ENCODE measurements around the gene ZNFX1. TPM values are rescaled to one million over a fixed set of nuclear protein-coding genes. Genes with fewer than 3 reads are reported as not detected.

Gene ZNFX1
- total and polyA plus RNA-seq, 3 donors from 2014 or later = 31.6 to 39.9 (median 37.2) TPM

- TF ChIP-seq POLR2A (IDR thresholded peaks at IDR 0.05) (no peak), CTCF (IDR thresholded peaks at IDR 0.05) (no peak)
- Histone ChIP-seq H3K27me3 (no peaks in the 10 kb centered on the region), H3K4me3 (no peak overlapping the region), H3K4me1 (no peaks in the 10 kb centered on the region), H3K27ac (no peak overlapping the region), H3K36me3 (ENCODE audit: low read depth, missing control alignments) (no peaks in the 10 kb centered on the region), H3K9me3 (no peaks in the 10 kb centered on the region)
- WGBS, 2 donors = 62 to 65% methylated on average over 6 to 7 of the region's 7 CpGs
- no peak for DNase-seq
- intact Hi-C loops (cut with DNase I; ENCODE audit: low total_unique reads) = no loop called here
Observed at GRCh38 chr20:49270177-49270576, 7.7 kb downstream of the ZNFX1 start.

- DNase-seq = no peak
- Histone ChIP-seq H3K9me3 (no peaks in the 10 kb centered on the region), H3K4me1 (no peaks in the 10 kb centered on the region), H3K4me3 (no peak overlapping the region), H3K27ac (no peak overlapping the region), H3K27me3 (no peaks in the 10 kb centered on the region), H3K36me3 (ENCODE audit: low read depth, missing control alignments) (no peaks in the 10 kb centered on the region)
- intact Hi-C loops (cut with DNase I; ENCODE audit: low total_unique reads) = no loop called here
- 100% methylated on average over 1 of the region's 1 CpG for WGBS, 2 donors
- TF ChIP-seq POLR2A (IDR thresholded peaks at IDR 0.05) (no peak), CTCF (IDR thresholded peaks at IDR 0.05) (no peak)
Observed at GRCh38 chr20:49268600-49269365, 9.1 kb downstream of the ZNFX1 start.

- 44 to 52% methylated on average over 4 of the region's 4 CpGs for WGBS, 2 donors
- no peak for DNase-seq
- Histone ChIP-seq H3K27ac (no peak overlapping the region), H3K27me3 (no peaks in the 10 kb centered on the region), H3K9me3 (no peaks in the 10 kb centered on the region), H3K4me1 (no peaks in the 10 kb centered on the region), H3K36me3 (ENCODE audit: low read depth, missing control alignments) (no peaks in the 10 kb centered on the region), H3K4me3 (no peak overlapping the region)
- TF ChIP-seq CTCF (IDR thresholded peaks at IDR 0.05) = no peak
- TF ChIP-seq POLR2A (IDR thresholded peaks at IDR 0.05) = no peak
- intact Hi-C loops (cut with DNase I; ENCODE audit: low total_unique reads) = no loop called here
Observed at GRCh38 chr20:49267327-49267726, 10.5 kb downstream of the ZNFX1 start.

GRCh38 chr20:49262444-49262843, 15.4 kb downstream of the ZNFX1 start:
- no peak for DNase-seq
- no peak overlapping the region for H3K27ac ChIP-seq
- no peaks in the 10 kb centered on the region for H3K9me3 ChIP-seq
- no peaks in the 10 kb centered on the region for H3K4me1 ChIP-seq
- no peaks in the 10 kb centered on the region for H3K36me3 ChIP-seq (ENCODE audit: low read depth, missing control alignments)
- H3K27me3 ChIP-seq = no peaks in the 10 kb centered on the region
- 0 to 32% methylated on average over 1 of the region's 1 CpG for WGBS, 2 donors
- H3K4me3 ChIP-seq = no peak overlapping the region
- intact Hi-C loops (cut with DNase I; ENCODE audit: low total_unique reads) = no loop called here
- TF ChIP-seq CTCF (IDR thresholded peaks at IDR 0.05) = no peak
- no peak for TF ChIP-seq POLR2A (IDR thresholded peaks at IDR 0.05)

GRCh38 chr20:49261173-49261572, 16.7 kb downstream of the ZNFX1 start:
- no peak for DNase-seq
- no peak overlapping the region for H3K4me3 ChIP-seq
- no peaks in the 10 kb centered on the region for H3K9me3 ChIP-seq
- intact Hi-C loops (cut with DNase I; ENCODE audit: low total_unique reads) = no loop called here
- no peaks in the 10 kb centered on the region for H3K27me3 ChIP-seq
- H3K36me3 ChIP-seq (ENCODE audit: low read depth, missing control alignments) = no peaks in the 10 kb centered on the region
- no peaks in the 10 kb centered on the region for H3K4me1 ChIP-seq
- no peak overlapping the region for H3K27ac ChIP-seq
- 91 to 98% methylated on average over 3 of the region's 3 CpGs for WGBS, 2 donors
- TF ChIP-seq CTCF (IDR thresholded peaks at IDR 0.05) (no peak), POLR2A (IDR thresholded peaks at IDR 0.05) (no peak)
